ENCODE results near the gene TNFAIP2. TPM values are rescaled to one million over a fixed set of nuclear protein-coding genes. Genes with fewer than 3 reads are reported as not detected.

The TNFAIP2 gene
- total RNA-seq, 1 donor from 2014 or later = 108 TPM

- Mint-ChIP-seq H3K4me1 (peaks cover 30% of the 10 kb centered on the region), H3K4me3 (no peak overlapping the region), H3K36me3 (no peaks in the 10 kb centered on the region), H3K27me3 (ENCODE audit: low read depth) (peaks cover 6% of the 10 kb centered on the region), H3K9me3 (no peaks in the 10 kb centered on the region), H3K27ac (no peak overlapping the region)
- DNase-seq (ENCODE audit: low spot score in 2 of 2, unreplicated experiment in 2 of 2) = no peak
- TF ChIP-seq CTCF (IDR thresholded peaks at IDR 0.05; ENCODE audit: unreplicated experiment) = no peak
These were observed 13.5 kb upstream of the TNFAIP2 start for GRCh38 chr14:103109535-103110441.

GRCh38 chr14:103110681-103111231 lies 12.5 kb upstream of the TNFAIP2 start:
- Mint-ChIP-seq H3K36me3 (no peaks in the 10 kb centered on the region), H3K9me3 (no peaks in the 10 kb centered on the region), H3K4me1 (peaks cover 25% of the 10 kb centered on the region), H3K27me3 (ENCODE audit: low read depth) (peaks cover 2% of the 10 kb centered on the region), H3K27ac (peak overlapping the region; percentile 77), H3K4me3 (no peak overlapping the region)
- no peak for DNase-seq (ENCODE audit: low spot score in 2 of 2, unreplicated experiment in 2 of 2)
- TF ChIP-seq CTCF (IDR thresholded peaks at IDR 0.05; ENCODE audit: unreplicated experiment) = no peak

- Mint-ChIP-seq H3K4me3 (no peak overlapping the region), H3K27ac (no peak overlapping the region), H3K36me3 (no peaks in the 10 kb centered on the region), H3K4me1 (peaks cover 25% of the 10 kb centered on the region), H3K9me3 (no peaks in the 10 kb centered on the region), H3K27me3 (ENCODE audit: low read depth) (peaks cover 2% of the 10 kb centered on the region)
- no peak for TF ChIP-seq CTCF (IDR thresholded peaks at IDR 0.05; ENCODE audit: unreplicated experiment)
- no peak for DNase-seq (ENCODE audit: low spot score in 2 of 2, unreplicated experiment in 2 of 2)
These were observed 11.9 kb upstream of the TNFAIP2 start for GRCh38 chr14:103111232-103111868.

- H3K4me3 Mint-ChIP-seq = no peak overlapping the region
- H3K27me3 Mint-ChIP-seq (ENCODE audit: low read depth) = peaks cover 2% of the 10 kb centered on the region
- H3K36me3 Mint-ChIP-seq = no peaks in the 10 kb centered on the region
- no peaks in the 10 kb centered on the region for H3K9me3 Mint-ChIP-seq
- TF ChIP-seq CTCF (IDR thresholded peaks at IDR 0.05; ENCODE audit: unreplicated experiment) = no peak
- H3K27ac Mint-ChIP-seq = no peak overlapping the region
- H3K4me1 Mint-ChIP-seq = peaks cover 25% of the 10 kb centered on the region
- no peak for DNase-seq (ENCODE audit: low spot score in 2 of 2, unreplicated experiment in 2 of 2)
These were observed 10.6 kb upstream of the TNFAIP2 start for GRCh38 chr14:103112400-103113243.

GRCh38 chr14:103113303-103113702 lies 10.0 kb upstream of the TNFAIP2 start:
- no peak overlapping the region for H3K4me3 Mint-ChIP-seq
- peaks cover 2% of the 10 kb centered on the region for H3K27me3 Mint-ChIP-seq (ENCODE audit: low read depth)
- H3K27ac Mint-ChIP-seq = no peak overlapping the region
- H3K9me3 Mint-ChIP-seq = no peaks in the 10 kb centered on the region
- no peak for TF ChIP-seq CTCF (IDR thresholded peaks at IDR 0.05; ENCODE audit: unreplicated experiment)
- DNase-seq (ENCODE audit: low spot score in 2 of 2, unreplicated experiment in 2 of 2) = no peak
- peaks cover 23% of the 10 kb centered on the region for H3K4me1 Mint-ChIP-seq
- no peaks in the 10 kb centered on the region for H3K36me3 Mint-ChIP-seq
